SK-N-MC (cell line): Measurements from ENCODE around the gene SERPIND1.

ENCODE experiments used
- DNase-seq: peaks from one replicate; pipeline ENCODE4 v3.0.0-alpha.2; 2011; ENCODE audit warnings: low read depth, low spot score
- H3K27ac ChIP-seq: fragments of 200-600 bp; sonication (generic); 2 replicates; pipeline ENCODE4 v1.5.1; 2016; ENCODE audit warnings: mixed run types
- H3K36me3 ChIP-seq: fragments of 200-600 bp; sonication (generic); 2 replicates; pipeline ENCODE4 v1.6.1; 2017; ENCODE audit warnings: antibody characterized with exemption, low read length, mixed read lengths; ENCODE audit not compliant: insufficient read depth
- H3K4me3 ChIP-seq: fragments of 200-600 bp; sonication (generic); 2 replicates; pipeline ENCODE4 v1.5.1; 2016
- H3K9ac ChIP-seq: fragments of 200-600 bp; sonication (generic); 2 replicates; pipeline ENCODE4 v1.8.0; 2017; ENCODE audit warnings: mixed run types, mixed read lengths; ENCODE audit not compliant: insufficient read length
- H3K9me3 ChIP-seq: fragments of 200-600 bp; sonication (generic); 2 replicates; pipeline ENCODE4 v1.6.1; 2017; ENCODE audit warnings: low read depth, mild to moderate bottlenecking, antibody characterized with exemption, low read length, moderate library complexity, mixed read lengths
- EZH2 ChIP-seq: fragments of 200-600 bp; sonication (generic); IDR thresholded peaks from one replicate; pipeline ENCODE4 v1.6.1; 2017; ENCODE audit warnings: antibody characterized with exemption
- FOXP2 ChIP-seq: optimal IDR thresholded peaks from 2 replicates; pipeline ENCODE3; 2011; ENCODE audit warnings: mild to moderate bottlenecking, moderate library complexity; ENCODE audit not compliant: insufficient read depth; ENCODE audit errors: extremely low read length, control extremely low read depth
- POLR2AphosphoS5 ChIP-seq: IDR thresholded peaks from 2 replicates; pipeline ENCODE4 v1.6.1; 2012; ENCODE audit warnings: mild to moderate bottlenecking, low read depth, low read length, borderline replicate concordance

Gene SERPIND1

GRCh38 chr22:20777420-20778177, 3.7 kb downstream of the SERPIND1 start:
- H3K4me3 ChIP-seq = no peak overlapping the region
- no peaks in the 10 kb centered on the region; the same call in 1 of the 2 replicates for H3K36me3 ChIP-seq
- TF ChIP-seq EZH2 (no peak), POLR2AphosphoS5 (no peak), FOXP2 (no peak)
- no peaks in the 10 kb centered on the region for H3K9me3 ChIP-seq
- no peak overlapping the region for H3K27ac ChIP-seq
- no peak for DNase-seq
- no peak overlapping the region for H3K9ac ChIP-seq

- no peak overlapping the region for H3K4me3 ChIP-seq
- no peaks in the 10 kb centered on the region; the same call in 1 of the 2 replicates for H3K36me3 ChIP-seq
- H3K27ac ChIP-seq = no peak overlapping the region
- H3K9ac ChIP-seq = no peak overlapping the region
- no peak for DNase-seq
- TF ChIP-seq POLR2AphosphoS5 (no peak), FOXP2 (no peak), EZH2 (no peak)
- no peaks in the 10 kb centered on the region for H3K9me3 ChIP-seq
These were observed 5.3 kb downstream of the SERPIND1 start for GRCh38 chr22:20779014-20779817.

- H3K4me3 ChIP-seq = no peak overlapping the region
- no peaks in the 10 kb centered on the region; the same call in 1 of the 2 replicates for H3K36me3 ChIP-seq
- TF ChIP-seq POLR2AphosphoS5 = no peak
- no peak for TF ChIP-seq EZH2
- TF ChIP-seq FOXP2 = no peak
- DNase-seq = no peak
- H3K9me3 ChIP-seq = no peaks in the 10 kb centered on the region
- H3K27ac ChIP-seq = no peak overlapping the region
- no peak overlapping the region for H3K9ac ChIP-seq
These were observed 5.9 kb downstream of the SERPIND1 start for GRCh38 chr22:20779818-20780158.

- TF ChIP-seq EZH2 (no peak), POLR2AphosphoS5 (no peak), FOXP2 (no peak)
- Histone ChIP-seq H3K36me3 (no peaks in the 10 kb centered on the region; the same call in 1 of the 2 replicates), H3K27ac (no peak overlapping the region), H3K4me3 (no peak overlapping the region), H3K9me3 (no peaks in the 10 kb centered on the region), H3K9ac (no peak overlapping the region)
- DNase-seq = no peak
These were observed 7.5 kb downstream of the SERPIND1 start for GRCh38 chr22:20781272-20781990.

- Histone ChIP-seq H3K36me3 (no peaks in the 10 kb centered on the region; the same call in 1 of the 2 replicates), H3K27ac (no peak overlapping the region), H3K9ac (no peak overlapping the region), H3K4me3 (no peak overlapping the region), H3K9me3 (no peaks in the 10 kb centered on the region)
- no peak for DNase-seq
- TF ChIP-seq POLR2AphosphoS5 = no peak
- TF ChIP-seq EZH2 = no peak
- no peak for TF ChIP-seq FOXP2
These were observed 8.2 kb downstream of the SERPIND1 start for GRCh38 chr22:20782083-20782482.

GRCh38 chr22:20782596-20783299, 8.8 kb downstream of the SERPIND1 start:
- Histone ChIP-seq H3K9ac (no peak overlapping the region), H3K4me3 (no peak overlapping the region), H3K36me3 (no peaks in the 10 kb centered on the region; the same call in 1 of the 2 replicates), H3K9me3 (no peaks in the 10 kb centered on the region), H3K27ac (no peak overlapping the region)
- TF ChIP-seq FOXP2 (no peak), EZH2 (no peak), POLR2AphosphoS5 (no peak)
- DNase-seq = no peak

GRCh38 chr22:20783300-20783673, 9.4 kb downstream of the SERPIND1 start:
- TF ChIP-seq EZH2 (no peak), POLR2AphosphoS5 (no peak), FOXP2 (no peak)
- DNase-seq = no peak
- Histone ChIP-seq H3K9ac (no peak overlapping the region), H3K36me3 (no peaks in the 10 kb centered on the region; the same call in 1 of the 2 replicates), H3K4me3 (no peak overlapping the region), H3K27ac (no peak overlapping the region), H3K9me3 (no peaks in the 10 kb centered on the region)
